ENCODE results near the gene SP3.

SP3 gene

DNA sequence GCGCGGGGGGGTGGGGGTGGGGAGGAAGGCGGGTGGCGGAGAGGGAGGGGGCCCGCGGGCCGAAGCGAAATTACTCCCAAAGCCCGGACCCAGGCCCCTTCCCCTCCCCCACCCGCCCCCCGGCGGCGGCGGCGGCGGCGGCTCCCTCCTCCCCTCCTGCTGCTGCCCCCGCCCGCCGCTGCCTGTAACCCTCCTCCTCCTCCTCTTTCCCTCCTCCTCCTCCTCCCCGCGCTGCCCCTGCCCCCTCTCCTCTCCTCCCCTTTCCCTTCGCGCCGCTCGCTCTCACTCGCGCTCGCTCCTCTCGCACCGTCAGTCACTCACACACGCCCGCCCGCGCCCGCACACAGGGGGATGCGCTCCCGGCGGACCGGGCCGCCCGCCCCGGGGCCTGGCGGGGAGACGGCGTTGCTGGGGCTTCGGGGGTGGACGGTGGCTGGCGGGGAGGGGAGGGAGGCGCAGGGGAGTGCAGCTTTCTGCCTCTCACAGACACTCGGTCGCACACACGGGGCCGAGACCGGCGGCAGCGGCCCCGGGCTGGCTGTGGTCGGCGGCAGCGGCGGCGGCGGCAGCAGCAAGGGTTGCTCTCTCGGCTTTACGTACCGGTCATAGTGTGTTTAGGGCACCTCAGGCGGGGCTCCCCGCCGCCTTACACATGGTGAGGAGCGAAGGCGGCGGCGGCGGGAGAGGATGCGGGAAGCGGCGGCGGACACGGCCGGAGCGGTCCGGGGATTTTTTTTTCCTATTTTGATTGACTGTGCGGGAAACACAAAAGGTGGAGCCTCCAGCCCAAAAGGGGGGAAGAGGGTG, 405 bp downstream of the SP3 start:
- FAIRE-seq = no peak

DNA sequence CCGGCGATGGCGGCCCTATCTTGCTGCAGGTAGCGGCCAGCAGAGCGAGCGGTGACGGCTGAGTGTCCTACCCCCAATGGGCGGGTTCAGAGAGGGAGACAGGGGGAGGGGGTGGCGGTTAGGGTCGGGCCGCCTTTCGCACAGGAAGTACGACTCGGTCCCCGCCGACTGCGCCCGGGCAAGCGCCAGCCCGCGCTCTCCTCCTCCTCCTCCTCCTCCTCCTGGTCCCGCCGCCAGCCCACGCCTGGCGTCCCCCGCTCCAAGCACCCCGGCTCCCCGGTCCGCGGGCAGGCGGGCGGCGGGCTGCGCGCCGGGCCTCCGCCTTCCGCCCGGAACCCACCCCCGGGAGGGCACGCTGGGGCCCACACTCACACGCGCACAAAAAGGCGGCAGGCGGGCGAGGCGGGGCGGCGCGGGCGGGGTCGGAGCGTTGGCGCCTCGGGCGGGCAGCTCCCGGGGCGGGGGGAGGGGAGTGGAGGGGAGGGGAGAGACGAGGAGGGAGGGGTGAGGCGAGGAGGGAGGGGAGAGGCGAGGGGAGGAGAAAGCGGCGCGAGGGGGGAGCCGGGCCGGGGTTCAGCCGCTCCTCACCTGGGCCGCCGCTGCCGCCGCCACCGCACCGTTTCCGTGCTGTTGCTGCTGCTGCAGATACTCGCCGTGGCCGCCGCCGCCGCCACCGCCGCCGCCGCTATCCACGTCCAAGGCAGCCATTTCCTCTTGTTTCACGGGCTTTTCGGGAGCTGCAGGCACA, 1.2 kb downstream of the SP3 start:
- FAIRE-seq = no peak

DNA sequence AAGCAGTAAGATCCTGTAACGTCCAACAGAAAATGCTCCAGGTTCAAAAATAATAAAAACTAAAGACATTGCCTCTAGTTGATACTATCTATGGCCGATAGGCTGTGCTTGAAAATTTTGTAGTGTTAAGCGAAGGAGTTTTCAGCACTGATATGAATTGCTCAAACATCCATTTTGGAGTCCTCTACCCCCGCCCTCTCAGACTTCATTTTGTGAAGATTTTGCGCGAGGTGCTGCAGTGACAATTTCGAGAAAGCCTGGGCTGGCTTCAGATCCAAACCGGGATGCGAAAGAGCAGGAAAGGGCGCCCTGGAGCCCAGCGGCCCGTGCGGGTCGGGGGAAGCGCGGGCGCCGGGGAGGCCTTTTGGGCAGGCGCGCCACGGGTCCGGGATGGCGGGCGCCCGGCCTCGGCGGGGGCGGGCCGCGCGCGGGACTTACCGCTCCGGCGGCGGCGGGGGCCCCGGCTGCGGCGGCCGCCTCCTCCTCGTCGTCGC, 1.8 kb downstream of the SP3 start:
- no peak for FAIRE-seq

- peak; percentile 53 for FAIRE-seq
Observed at GRCh38 chr2:173962583-173963110, 2.5 kb downstream of the SP3 start.

DNA sequence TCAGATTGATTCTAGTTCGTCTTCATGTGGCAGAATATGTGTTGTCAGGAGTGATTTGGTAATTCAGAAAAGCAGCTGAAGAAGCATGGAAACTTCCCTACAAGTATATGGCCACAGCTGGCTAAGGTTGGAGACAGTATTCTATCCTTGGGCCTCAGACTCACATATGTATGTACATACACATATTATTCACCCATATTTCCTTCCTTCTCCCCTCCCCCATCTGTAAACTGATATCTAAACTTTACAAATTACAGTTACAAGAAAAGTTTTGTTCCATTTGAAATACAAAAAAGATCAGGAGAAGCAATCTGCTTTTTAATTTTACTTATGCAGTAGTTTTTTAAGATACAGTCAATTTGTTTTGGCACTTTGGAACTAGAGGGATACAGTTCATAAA, 3.1 kb downstream of the SP3 start:
- FAIRE-seq = no peak

- peak; percentile 21 for FAIRE-seq
Observed at GRCh38 chr2:173961346-173961705, 3.8 kb downstream of the SP3 start.

DNA sequence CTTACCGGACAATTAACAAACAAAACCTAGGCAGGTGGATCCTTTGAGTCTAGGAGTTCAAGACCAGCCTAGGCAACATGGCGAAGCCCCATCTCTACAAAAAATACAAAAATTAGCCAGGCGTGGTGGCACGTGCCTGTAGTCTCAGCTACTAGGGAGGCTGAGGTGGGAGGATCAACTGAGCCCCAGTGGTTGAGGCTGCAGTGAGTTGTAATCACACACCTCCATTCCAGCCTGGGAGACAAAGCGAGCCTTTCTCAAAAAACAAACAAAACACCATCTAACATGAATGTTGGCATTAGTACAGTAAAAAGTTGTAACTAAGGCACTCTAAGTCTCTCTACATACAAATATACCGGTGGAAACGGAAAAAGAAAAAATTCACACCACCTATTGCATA, 5.3 kb downstream of the SP3 start:
- no peak for FAIRE-seq

DNA sequence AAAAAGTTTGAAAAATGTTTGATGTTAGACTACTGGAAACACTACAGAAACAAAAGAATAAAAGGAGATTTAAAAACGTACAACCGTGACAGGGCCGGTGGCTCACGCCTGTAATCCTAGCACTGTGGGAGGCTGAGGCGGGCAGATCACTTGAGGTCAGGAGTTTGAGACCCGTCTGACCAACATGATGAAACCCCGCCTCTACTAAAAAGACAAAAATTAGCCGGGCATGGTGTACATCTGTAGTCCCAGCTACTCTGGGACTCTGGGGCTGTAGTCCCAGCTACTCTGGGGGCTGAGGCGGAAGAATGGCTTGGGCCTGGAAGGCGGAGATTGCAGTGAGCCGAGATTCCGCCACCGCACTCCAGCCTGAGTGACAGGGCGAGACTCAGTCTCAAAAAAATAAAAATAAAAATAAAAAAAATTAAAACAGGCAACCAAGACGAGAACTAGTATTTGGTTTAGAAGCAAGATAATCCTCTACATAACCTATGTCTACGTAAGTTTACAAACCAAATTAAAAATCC, 5.8 kb downstream of the SP3 start:
- FAIRE-seq = no peak

DNA sequence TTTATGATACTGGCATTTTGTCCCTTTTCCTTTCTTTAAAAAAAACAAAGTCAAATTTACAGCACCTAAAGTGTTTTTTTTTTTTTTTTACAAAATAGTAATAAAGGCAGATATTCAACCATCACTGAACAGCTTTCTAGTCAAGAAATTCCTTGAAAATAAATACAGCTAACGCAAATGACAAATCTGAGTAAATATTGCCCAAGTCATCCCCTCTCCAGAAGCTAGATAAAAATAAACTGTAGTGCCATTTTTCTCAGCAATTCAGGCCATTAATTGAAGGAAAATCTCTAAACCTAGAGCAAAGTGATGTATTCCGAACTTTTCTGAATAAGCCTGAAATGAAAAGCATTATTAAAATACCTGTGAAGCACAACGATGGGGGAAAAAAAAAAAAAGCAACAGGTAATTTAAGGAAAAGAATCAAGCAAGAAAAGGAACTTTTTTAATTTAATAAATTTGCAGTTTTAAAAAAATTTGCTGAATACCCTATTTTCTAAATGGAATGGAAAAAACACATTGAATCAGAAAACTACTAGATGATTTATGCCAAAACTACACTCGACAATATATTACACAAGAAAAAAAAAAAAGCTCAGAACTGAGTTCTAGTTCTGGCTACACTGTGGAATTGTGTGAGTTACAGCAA, 6.9 kb downstream of the SP3 start:
- FAIRE-seq = no peak

- peak; percentile 76 for FAIRE-seq
Observed at GRCh38 chr2:173957517-173957916, 7.7 kb downstream of the SP3 start.

- FAIRE-seq = no peak
Observed at GRCh38 chr2:173956454-173956853, 8.7 kb downstream of the SP3 start.

- no peak for FAIRE-seq
Observed at GRCh38 chr2:173955867-173956266, 9.3 kb downstream of the SP3 start.

DNA sequence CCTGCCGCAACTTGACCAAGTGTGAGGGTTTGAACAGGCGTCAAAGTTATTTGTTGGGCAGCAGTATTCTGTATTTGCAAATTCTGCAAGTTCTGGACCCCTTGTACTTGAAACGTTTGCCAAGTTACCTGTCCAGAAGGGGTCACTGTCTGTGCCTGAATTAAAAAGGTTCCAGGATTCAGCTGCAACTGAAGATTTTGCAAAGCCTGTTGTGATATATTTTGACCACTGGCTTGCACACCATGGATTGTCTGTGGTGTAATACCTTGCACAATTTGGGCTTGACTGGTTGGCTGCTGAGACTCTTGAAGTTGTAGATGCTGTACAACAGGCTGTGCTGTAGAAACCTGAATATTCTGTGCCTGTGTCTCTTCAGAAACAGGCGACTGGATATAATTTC, 10.2 kb downstream of the SP3 start:
- no peak for FAIRE-seq

DNA sequence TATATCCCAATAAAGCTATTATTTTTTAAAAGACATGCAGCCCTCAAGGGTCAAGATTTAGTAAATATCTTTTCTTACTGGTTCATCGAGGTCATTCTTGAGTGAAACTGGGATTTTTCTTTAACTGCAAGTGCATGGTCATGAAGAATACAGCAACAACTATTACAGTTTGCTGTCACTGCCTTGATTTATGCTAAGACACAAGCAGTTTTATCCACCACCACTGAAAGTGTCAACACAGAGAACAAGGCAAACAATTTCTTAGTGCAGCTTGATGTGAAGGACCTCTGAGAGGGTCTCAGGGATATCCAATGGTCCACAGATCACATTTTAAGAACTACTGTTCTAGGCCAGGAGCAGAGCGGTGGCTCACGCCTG, 12.1 kb downstream of the SP3 start:
- FAIRE-seq = no peak

DNA sequence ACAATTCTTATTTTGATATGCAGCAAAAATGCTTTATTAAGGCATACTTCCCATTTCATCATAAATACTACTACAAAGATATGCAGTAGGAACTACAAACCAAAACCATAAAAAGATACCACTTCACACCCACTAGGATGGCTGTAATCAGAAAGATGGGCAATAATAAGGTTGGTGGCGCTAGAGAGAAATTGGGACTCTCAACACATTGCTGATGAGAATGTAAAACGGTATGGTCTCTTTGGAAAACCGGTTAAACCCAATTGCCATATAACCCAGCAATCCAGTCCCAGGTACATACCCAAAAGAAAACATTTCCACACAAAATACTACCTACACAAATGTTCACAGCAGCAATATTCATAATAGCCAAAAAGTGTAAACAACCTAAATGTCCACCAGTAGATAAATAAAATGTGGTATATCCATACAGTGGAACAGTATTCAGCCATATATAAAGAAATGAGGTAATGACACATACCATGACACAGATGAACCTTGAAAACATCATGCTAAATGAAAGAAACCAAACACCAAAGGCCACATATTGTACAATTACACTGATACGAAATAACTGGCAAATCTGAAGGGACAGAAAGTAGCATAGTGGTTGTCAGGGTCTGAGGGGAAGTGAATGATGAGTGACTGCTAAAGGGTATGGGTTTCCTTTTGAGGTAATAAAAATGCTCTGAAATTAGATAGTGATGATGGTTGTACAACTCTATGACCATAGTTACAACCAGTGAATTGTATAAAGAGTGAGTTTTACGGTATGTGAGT, 12.7 kb downstream of the SP3 start:
- no peak for FAIRE-seq

- no peak for FAIRE-seq
Observed at GRCh38 chr2:173948842-173949241, 16.3 kb downstream of the SP3 start.

DNA sequence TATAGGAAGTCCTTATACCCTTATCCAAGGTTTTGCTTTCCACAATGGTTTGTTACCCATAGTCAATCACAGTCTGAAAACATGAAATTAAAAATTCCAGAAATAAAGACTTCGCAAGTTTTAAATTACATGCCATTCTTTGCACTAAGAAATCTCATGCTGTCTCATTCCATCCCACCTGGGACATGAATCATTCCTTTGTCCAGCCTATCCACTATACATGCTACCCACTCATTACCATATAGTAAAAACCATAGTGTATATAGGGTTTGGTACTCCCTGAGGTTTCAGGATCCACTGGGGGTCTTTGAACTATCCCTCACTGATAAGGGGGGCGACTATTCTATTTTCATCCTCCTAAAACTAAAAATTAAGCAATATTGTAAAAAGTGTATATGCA, 17.0 kb downstream of the SP3 start:
- FAIRE-seq = no peak

- FAIRE-seq = no peak
Observed at GRCh38 chr2:173947131-173947530, 18.0 kb downstream of the SP3 start.

GRCh38 chr2:173943738-173944137, 21.4 kb downstream of the SP3 start:
- FAIRE-seq = no peak

- FAIRE-seq = no peak
Observed at GRCh38 chr2:173942861-173943523, 22.2 kb downstream of the SP3 start.

DNA sequence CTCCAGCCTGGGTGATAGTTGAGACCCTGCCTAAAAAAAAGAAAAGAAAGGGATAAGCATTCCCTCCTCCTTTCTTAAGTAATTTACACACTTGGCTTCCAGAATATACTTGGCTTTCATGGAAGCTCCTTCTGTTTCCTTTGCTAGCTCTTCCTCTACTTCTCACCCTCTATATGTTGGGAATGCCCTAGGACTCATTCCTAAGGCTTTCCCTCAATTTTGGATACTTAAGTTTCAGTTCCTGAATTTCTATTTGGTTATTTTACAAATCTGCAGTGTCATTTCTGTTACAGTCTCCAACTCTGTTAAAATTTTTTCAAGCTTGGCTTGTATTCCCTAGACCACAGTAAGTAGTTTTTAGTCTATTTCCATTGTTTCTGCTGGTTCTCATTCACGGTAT, 23.6 kb downstream of the SP3 start:
- FAIRE-seq = no peak

Measured in colon (tissue), 2 donors.